IMR-90 (cell line): ENCODE measurements around the gene GPSM1. TPM values are rescaled to one million over a fixed set of nuclear protein-coding genes. Genes with fewer than 3 reads are reported as not detected.

Experiments used
- ATAC-seq: fragments of 200-7000 bp; cut with Tn5 transposase; 2 replicates; pipeline ENCODE4 v1.9.1; 2020; ENCODE audit warnings: low read depth, mild to moderate bottlenecking, moderate library complexity
- BruUV-seq: library from RNA; stranded (reverse); fragments of 400-500 nt; replicated peaks from 2 replicates; lab custom pipeline; 2021; lab: Mats Ljungman, UMichigan
- CTCF ChIA-PET: fragments of 300-600 bp; formaldehyde crosslinking; extraction: SDS; loops from one replicate; lab custom pipeline; 2021; ENCODE audit warnings: antibody characterized with exemption; lab: Yijun Ruan, JAX
- POLR2A ChIA-PET: fragments of 300-600 bp; sonication (Branson Sonifier 250); formaldehyde crosslinking; loops from one replicate; lab custom pipeline; 2022; ENCODE audit warnings: antibody characterized with exemption; ENCODE audit not compliant: unreplicated experiment; lab: Charles Lee
- DNase-seq: peaks from one replicate; pipeline ENCODE4 v3.0.0; 2013
- H2AFZ ChIP-seq: replicated peaks from 2 replicates; pipeline ENCODE3; 2013; ENCODE audit warnings: low read length, mild to moderate bottlenecking; ENCODE audit not compliant: poor library complexity
- H2AK5ac ChIP-seq: 2 replicates; pipeline ENCODE4 v1.6.1; 2013; ENCODE audit warnings: low read depth, low read length, inconsistent platforms
- H2AK9ac ChIP-seq: replicated peaks from 2 replicates; pipeline ENCODE3; 2013; ENCODE audit warnings: mild to moderate bottlenecking, low read depth, low read length, moderate library complexity; ENCODE audit not compliant: poor library complexity
- H2BK120ac ChIP-seq: 2 replicates; pipeline ENCODE4 v1.6.1; 2013; ENCODE audit warnings: low read depth, low read length, inconsistent platforms
- H2BK15ac ChIP-seq: 3 replicates; pipeline ENCODE4 v1.6.1; 2013; ENCODE audit warnings: low read depth, low read length, inconsistent platforms
- H2BK20ac ChIP-seq: 2 replicates; pipeline ENCODE4 v1.6.1; 2013; ENCODE audit warnings: low read depth, mild to moderate bottlenecking, inconsistent platforms, low read length, moderate library complexity
- H2BK5ac ChIP-seq: 2 replicates; pipeline ENCODE4 v1.6.1; 2013; ENCODE audit warnings: mild to moderate bottlenecking, low read depth, low read length, inconsistent platforms; ENCODE audit not compliant: poor library complexity, severe bottlenecking
- H3K14ac ChIP-seq: replicated peaks from 2 replicates; pipeline ENCODE4 v1.6.1; 2013; ENCODE audit warnings: low read depth, low read length, inconsistent platforms
- H3K18ac ChIP-seq: 2 replicates; pipeline ENCODE4 v1.6.1; 2013; ENCODE audit warnings: low read depth, low read length, control low read depth
- H3K23ac ChIP-seq: 2 replicates; pipeline ENCODE4 v1.6.1; 2013; ENCODE audit warnings: low read depth, low read length, inconsistent platforms
- H3K27ac ChIP-seq: 2 replicates; pipeline ENCODE4 v1.5.1; 2013; ENCODE audit warnings: mild to moderate bottlenecking, control low read depth, low read length; ENCODE audit not compliant: insufficient read depth
- H3K27me3 ChIP-seq: 2 replicates; pipeline ENCODE4 v1.6.1; 2013; ENCODE audit warnings: low read length; ENCODE audit not compliant: control insufficient read depth, insufficient read depth
- H3K36me3 ChIP-seq: 2 replicates; pipeline ENCODE4 v1.6.1; 2013; ENCODE audit warnings: low read length, mixed read lengths; ENCODE audit not compliant: control insufficient read depth, insufficient read depth
- H3K4ac ChIP-seq: 2 replicates; pipeline ENCODE4 v1.6.1; 2013; ENCODE audit warnings: low read depth, low read length, inconsistent platforms
- H3K4me1 ChIP-seq: 2 replicates; pipeline ENCODE4 v1.6.1; 2013; ENCODE audit warnings: low read length, mixed read lengths; ENCODE audit not compliant: control insufficient read depth, insufficient read depth
- H3K4me2 ChIP-seq: 2 replicates; pipeline ENCODE4 v1.6.1; 2013; ENCODE audit warnings: low read depth, mild to moderate bottlenecking, control low read depth, low read length, moderate library complexity
- H3K4me3 ChIP-seq: 2 replicates; pipeline ENCODE4 v1.5.1; 2013; ENCODE audit warnings: low read depth, mild to moderate bottlenecking, control low read depth, low read length, moderate library complexity; ENCODE audit not compliant: insufficient read depth
- H3K56ac ChIP-seq: 2 replicates; pipeline ENCODE4 v1.6.1; 2013; ENCODE audit warnings: low read length, inconsistent platforms; ENCODE audit not compliant: insufficient read depth; ENCODE audit errors: extremely low read depth
- H3K79me1 ChIP-seq, 2 experiments: 2 replicates each; pipeline ENCODE4 v1.6.1; 2013; ENCODE audit warnings: low read length in 2 of 2, inconsistent platforms in 1 of 2, low read depth in 1 of 2
- H3K9ac ChIP-seq: 2 replicates; pipeline ENCODE4 v1.6.1; 2013; ENCODE audit warnings: low read depth, low read length, control low read depth
- H3K9me1 ChIP-seq: 2 replicates; pipeline ENCODE4 v1.6.1; 2013; ENCODE audit warnings: low read length, inconsistent platforms; ENCODE audit not compliant: insufficient read depth
- H3K9me3 ChIP-seq: 2 replicates; pipeline ENCODE4 v1.6.1; 2013; ENCODE audit warnings: low read length; ENCODE audit not compliant: control insufficient read depth, insufficient read depth
- H4K20me1 ChIP-seq: 2 replicates; pipeline ENCODE4 v1.6.1; 2013; ENCODE audit warnings: low read length, inconsistent platforms; ENCODE audit not compliant: insufficient read depth
- H4K5ac ChIP-seq: 2 replicates; pipeline ENCODE4 v1.6.1; 2013; ENCODE audit warnings: mild to moderate bottlenecking, low read depth, low read length, control low read depth
- H4K8ac ChIP-seq, 2 experiments: 2 replicates each; pipeline ENCODE4 v1.6.1; 2013; ENCODE audit warnings: low read depth in 2 of 2, low read length in 2 of 2, control low read depth in 1 of 2, inconsistent platforms in 1 of 2
- H4K91ac ChIP-seq: 2 replicates; pipeline ENCODE4 v1.6.1; 2013; ENCODE audit warnings: low read depth, low read length, inconsistent platforms; ENCODE audit not compliant: insufficient read depth
- CTCF ChIP-seq: conservative IDR thresholded peaks from 2 replicates; pipeline ENCODE4 v1.5.1; 2012; ENCODE audit warnings: mild to moderate bottlenecking, low read depth, low read length, improper control_type of control experiment
- NFE2L2 ChIP-seq: fragments of 150-350 bp; IDR thresholded peaks from 2 replicates; pipeline ENCODE4 v1.6.1; 2016; ENCODE audit warnings: low read depth, mild to moderate bottlenecking, low read length
- RCOR1 ChIP-seq: IDR thresholded peaks from 2 replicates; pipeline ENCODE4 v1.6.1; 2012; ENCODE audit warnings: mild to moderate bottlenecking, low read length, improper control_type of control experiment; ENCODE audit not compliant: insufficient replicate concordance
- RFX5 ChIP-seq: IDR thresholded peaks from 2 replicates; pipeline ENCODE4 v1.8.0; 2012; ENCODE audit warnings: low read depth, mild to moderate bottlenecking, low read length, moderate library complexity
- SMC3 ChIP-seq: fragments of 150-350 bp; IDR thresholded peaks from 2 replicates; pipeline ENCODE4 v1.6.1; 2016; ENCODE audit warnings: low read depth, mild to moderate bottlenecking, antibody characterized with exemption, low read length, moderate library complexity
- WGBS, 2 experiments: methylation state at CpG; one replicate each; pipeline versions ENCODE4 v1.1.5 to v1.1.7; 2013; ENCODE audit warnings: missing lambda C conversion rate in 2 of 2; ENCODE audit not compliant: insufficient read length in 1 of 2; ENCODE audit errors: extremely low coverage in 2 of 2; 5-methylcytosine and 5-hydroxymethylcytosine counted together
- dilution Hi-C: fragments of 300-500 bp; cut with HindIII; formaldehyde crosslinking; loops from one replicate; pipeline ENCODE4 v1.14.3; 2018; ENCODE audit warnings: low sequenced_read_pairs; ENCODE audit not compliant: unreplicated experiment
- in situ Hi-C: fragments of 300-500 bp; cut with MboI; formaldehyde crosslinking; loops from 3 replicates; pipeline ENCODE4 v1.14.3; 2019; ENCODE audit warnings: low sequenced_read_pairs, inconsistent platforms, mixed read lengths
- intact Hi-C: fragments of 100-400 bp; cut with micrococcal nuclease; formaldehyde crosslinking; loops from 2 replicates; pipeline ENCODE4 v1.10.0; 2022
- polyA plus RNA-seq, 3 experiments: library from polyadenylated mRNA; depleted of rRNA; stranded (reverse); fragments of >200 nt; gene quantifications; 2 replicates each; pipeline ENCODE4 v1.2.3, GENCODE V29; 2012; ENCODE audit warnings: low replicate concordance in 1 of 3
- total RNA-seq: library from RNA; depleted of rRNA; stranded (reverse); fragments of >200 nt; gene quantifications from 2 replicates; pipeline ENCODE4 v1.2.3, GENCODE V29; 2012

The GPSM1 gene
- total and polyA plus RNA-seq, 2 of the 4 experiments (the other 2 are of a cell fraction), result 28.7 to 71.2 TPM

GRCh38 chr9:136326761-136327303, 507 bp upstream of the GPSM1 start:
- Histone ChIP-seq H2AK5ac (peak overlapping the region; percentile 100), H3K79me1 (peaks cover 3 to 25% of the 10 kb centered on the region in 2 experiments; a peak in 1 of 4 replicates), H2BK120ac (peak overlapping the region; percentile 100), H2AFZ (peak overlapping the region; percentile 85), H4K5ac (peak overlapping the region; percentile 98), H3K27ac (peak overlapping the region; percentile 97), H2BK5ac (peak overlapping the region; percentile 99), H3K4ac (peak overlapping the region; percentile 100), H4K8ac (peak overlapping the region; percentile 97 to 99), H2BK15ac (peak overlapping the region; percentile 99; the same call in 2 of the 3 replicates), H4K20me1 (peaks cover 36% of the 10 kb centered on the region), H3K9ac (peak overlapping the region; percentile 65), H3K23ac (peak overlapping the region; percentile 98), H2BK20ac (peak overlapping the region; percentile 96), H3K9me1 (peaks cover 5% of the 10 kb centered on the region), H3K56ac (peak overlapping the region; percentile 96), H4K91ac (peak overlapping the region; percentile 99), H3K9me3 (no peaks in the 10 kb centered on the region), H3K14ac (peak overlapping the region; percentile 99), H3K27me3 (no peaks in the 10 kb centered on the region), H2AK9ac (peak overlapping the region; percentile 100), H3K36me3 (peaks cover 8% of the 10 kb centered on the region; the same call in 1 of the 2 replicates), H3K4me3 (no peak overlapping the region), H3K4me1 (peaks cover 33% of the 10 kb centered on the region), H3K4me2 (peak overlapping the region; percentile 37), H3K18ac (peak overlapping the region; percentile 97)
- no CpG with 5 or more reads among the region's 17 CpGs for WGBS, 2 experiments
- intact Hi-C loops (loop anchor here (5.0 kb wide), 1 partner anchor 75 kb away; the partner anchor contains the start of gene SNAPC4), in situ Hi-C loops (no loop called here), dilution Hi-C loops (no loop called here)
- DNase-seq (no peak), ATAC-seq (peak; percentile 0)
- ChIA-PET POLR2A (no interaction called here), CTCF (interaction anchor here (0.7 to 1.4 kb wide), 3 partner anchors 14 to 36 kb away, joined by 3 read pairs; no protein-coding TSS in a partner anchor)
- TF ChIP-seq NFE2L2 (no peak), RCOR1 (no peak), CTCF (no peak), SMC3 (no peak), RFX5 (no peak)
- BruUV-seq, result no TSS peak
